NCI-H2171 treated with DMSO at 0.1 percent for 48 hours (cell line): Measurements from ENCODE around the gene GID8.
A peak's percentile ranks its signal among the peaks of the same experiment; 100 is the strongest.

Experiments used
- DNase-seq: peaks from one replicate; lab custom pipeline; 2025; lab: John Stamatoyannopoulos, UW

Gene GID8

DNA sequence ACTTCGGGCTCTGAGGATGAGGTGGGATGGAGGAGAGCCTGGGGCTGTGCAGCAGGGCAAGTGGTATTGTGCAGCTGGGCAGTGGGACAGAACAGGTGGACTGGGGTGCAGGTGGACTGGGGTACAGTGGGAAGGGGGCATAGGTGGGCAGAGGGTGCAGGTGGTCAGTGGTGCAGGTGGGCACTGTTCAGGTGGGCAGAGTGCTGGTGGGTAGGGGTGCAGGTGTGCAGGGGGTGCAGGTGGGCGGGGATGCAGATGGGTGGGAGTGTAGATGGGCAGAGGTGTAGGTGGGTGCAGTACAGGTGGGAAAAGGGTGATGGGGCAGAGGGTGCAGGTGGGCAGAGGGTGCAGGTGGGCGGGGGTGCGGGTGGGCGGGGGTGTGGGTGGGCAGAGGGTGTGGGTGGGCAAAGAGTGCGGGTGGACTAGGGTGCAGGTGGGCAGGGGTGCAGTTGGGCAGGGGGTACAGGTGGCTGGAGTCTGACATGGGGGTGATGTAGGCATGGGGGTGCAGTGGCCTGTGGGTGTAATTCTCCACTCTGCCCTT is 48.4 kb downstream of the GID8 start:
- DNase-seq = no peak

DNA sequence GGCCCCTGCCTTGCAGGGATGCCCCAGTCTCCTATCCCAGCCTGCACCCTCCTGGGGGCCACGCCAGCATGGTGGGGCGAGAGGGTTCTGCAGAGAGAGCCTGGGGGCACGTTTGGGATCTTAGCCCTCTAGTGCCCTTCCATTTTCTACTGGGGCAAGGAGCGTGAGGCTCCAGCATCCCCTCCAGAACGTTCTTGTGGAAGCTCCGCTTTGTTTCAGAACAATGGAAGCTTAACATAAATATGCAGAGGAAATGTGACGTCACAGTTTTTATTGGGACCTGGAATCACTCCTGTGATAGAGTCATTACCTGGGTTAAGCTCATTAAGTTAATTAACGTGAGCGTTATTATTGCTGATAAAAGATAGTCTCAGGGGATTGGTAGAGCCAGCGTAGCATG is 49.2 kb downstream of the GID8 start:
- DNase-seq = no peak

DNA sequence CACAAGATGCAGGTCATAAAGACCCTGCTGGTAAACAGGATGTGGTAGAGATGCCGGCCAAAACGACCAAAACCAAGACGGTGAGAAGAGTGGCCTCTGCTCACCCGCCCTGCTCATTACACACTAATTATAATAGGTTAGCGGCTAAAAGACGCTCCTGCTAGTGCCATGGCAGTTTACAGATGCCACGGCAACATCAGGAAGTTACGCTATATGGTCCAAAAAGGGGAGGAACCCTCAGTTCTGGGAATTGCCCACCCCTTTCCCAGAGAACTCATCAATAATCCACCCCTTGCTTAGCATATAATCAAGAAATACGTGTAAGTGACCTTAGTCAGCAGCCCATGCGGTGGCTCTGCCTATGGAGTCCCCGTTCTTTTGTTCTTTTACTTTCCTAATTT is 51.3 kb downstream of the GID8 start:
- DNase-seq = no peak

DNA sequence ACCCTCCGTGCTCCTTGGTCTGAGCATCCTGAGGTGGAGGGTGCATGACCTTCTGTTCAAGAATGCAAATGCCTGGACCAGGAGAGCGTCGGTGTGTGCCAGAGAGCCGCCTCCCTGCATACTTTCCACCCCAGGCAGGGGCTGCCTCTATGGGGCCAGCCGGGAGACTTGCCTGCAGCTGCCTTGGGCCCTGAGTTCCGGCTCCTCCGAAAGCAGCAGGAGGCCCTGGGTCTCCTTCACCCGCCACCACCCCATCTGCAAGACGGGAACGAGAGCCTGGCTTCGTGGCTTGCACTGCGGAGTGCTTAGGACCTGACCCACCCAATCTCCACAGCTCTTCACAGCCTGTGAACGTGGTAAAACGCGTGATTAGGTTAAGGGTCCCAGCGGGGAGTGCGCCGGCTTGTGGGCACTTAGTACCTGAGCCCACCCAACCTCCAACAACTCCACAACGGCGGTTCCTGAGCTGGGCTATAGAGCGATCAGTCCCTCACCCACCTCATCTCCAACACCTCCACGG is 52.4 kb downstream of the GID8 start:
- no peak for DNase-seq

DNA sequence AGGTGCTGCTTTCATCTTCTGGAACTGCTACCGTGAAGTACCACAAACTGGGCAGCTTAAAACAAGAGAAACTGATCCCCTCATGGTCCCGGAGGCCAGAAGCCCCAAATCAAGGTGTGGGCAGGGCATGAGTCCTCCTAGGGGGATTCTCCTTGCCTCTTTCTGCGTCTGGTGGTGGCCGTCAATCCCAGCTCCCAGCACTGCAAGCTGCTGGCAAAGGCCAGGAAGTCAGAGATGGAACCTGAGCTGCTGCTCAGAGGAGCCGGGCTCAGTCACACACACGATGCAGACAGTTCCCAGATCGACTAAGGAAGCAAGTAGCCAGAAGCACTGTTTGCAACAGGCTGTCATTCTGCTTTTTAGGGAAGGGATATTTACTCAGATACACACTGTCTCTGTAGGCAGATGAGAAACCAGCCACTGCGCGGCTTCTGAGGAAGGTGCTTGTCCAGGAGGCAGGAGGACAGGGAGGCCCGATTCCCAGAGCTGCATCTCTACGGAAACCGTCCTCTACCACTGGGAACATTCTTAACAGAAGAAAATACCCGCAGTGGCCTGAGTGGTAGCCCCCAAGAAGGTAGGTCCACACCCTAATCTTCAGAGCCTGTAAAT is 53.4 kb downstream of the GID8 start:
- DNase-seq = no peak

DNA sequence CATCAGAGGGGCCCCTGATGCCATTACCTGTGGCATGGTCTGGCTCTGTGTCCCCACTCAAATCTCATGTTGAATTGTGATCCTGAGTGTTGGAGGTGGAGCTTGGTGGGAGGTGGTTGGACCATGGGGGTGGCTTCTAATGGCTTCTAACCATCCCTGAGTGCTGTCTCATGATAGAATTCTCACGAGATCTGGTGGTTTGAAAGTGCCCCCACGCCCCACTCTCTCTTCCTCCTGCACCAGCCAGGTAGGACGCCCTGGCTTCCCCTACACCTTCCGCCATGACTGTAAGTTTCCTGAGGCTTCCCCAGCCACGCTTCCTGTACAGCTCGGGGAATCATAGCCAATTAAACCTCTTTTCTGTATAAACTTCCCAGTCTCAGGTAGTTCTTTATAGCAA is 53.9 kb downstream of the GID8 start:
- DNase-seq = no peak

DNA sequence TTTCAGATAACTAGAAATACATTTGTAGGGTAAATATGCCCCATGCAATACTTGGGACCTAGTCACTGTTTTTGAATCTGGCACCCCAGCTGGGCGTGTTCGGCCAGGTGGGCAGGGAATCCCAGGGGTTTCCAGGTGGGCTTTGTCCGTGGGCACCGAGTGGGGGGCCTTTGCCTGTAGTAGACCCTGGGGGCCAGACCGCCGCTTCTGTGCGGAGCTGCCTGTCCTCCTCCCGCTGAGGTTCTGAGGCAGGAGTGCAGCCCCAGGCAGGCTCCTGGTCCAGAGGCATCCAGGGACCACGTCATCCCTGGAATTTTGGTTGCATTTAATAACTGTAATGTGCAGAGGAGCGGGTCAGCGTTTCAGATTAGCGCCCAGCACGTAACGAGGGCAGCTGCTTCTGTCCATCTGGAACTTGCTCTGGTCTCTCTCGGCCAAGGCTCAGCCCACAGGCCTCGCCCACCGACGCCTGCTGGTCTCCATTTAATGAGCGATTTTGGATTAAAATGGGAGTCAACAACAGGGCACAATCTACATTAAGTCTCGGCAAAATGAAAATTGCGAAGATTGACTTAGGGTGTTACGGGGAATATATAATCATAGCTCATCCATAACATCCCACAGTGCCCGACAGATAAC is 56.0 kb downstream of the GID8 start:
- DNase-seq = no peak

DNA sequence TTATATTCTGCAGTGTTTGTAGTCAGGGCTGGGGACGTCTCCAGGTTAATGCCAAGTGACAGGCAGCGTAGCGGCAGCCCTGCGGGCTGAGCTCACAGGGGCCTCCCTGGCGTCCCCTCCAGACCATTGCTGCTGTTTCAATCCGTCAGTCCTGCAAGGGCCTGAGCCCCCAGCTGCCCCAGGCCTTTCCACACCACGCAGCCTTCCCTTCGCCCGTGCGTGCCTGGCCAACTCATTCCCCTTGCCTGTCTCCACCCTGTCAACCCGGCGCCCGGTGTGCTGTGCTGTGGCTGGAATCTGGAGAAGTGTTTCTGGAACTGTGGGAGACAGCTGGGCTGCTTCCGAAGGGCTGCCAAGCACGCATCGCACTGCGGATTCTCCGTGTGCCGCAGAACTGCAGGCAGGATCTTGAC is 56.9 kb downstream of the GID8 start:
- DNase-seq = no peak

DNA sequence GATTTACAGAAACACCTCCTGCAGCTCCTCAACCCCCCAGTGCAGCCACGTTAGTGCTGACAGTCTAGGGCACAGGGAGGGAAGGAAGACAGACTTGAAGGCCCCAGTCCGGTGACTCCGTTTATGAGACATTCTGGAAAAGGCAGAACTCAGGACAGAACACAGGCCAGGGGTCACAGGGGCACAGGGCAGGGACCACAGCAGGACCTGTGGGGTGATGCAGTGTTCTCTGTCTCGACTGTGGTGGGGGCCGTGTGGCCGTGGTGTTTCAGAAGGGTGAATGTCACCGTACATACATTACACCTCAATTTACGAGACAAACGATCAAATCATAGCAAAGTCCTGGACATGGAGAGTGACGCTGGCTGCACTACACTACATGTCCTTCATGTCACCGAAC is 57.5 kb downstream of the GID8 start:
- DNase-seq = no peak

DNA sequence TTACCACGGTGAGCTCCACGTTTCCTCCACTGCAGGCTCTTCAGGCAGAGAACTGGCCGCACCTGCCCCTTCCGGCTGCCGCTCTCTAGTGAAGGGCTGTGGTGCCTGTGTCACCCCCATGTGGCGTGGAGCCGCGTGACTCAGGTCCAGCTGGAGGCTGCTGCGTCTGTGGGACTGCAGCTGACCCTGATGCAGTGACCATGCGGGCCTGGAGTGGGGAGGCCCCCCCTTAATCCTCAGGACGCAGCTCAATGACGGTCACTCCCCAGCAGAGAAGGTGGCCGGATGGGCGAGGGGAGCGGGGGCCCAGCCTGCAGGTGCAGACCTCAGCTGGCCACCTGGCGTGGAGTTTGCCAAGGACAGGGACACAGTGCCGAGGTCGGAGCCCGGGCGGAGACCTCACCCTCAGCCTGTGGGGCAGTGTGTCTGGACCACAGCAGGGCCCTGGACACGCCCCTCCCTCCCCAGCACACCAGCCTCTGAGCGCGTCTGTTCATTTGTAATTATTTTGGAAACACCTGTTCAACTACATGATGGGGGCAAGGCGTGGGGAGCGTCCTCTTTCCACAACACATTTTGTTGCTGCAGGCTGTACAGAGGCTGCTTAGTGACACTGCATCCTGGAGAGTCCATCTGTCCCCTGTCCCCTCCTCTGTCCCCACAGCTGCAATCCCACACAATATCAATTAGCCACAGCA is 58.1 kb downstream of the GID8 start:
- peak; percentile 51 for DNase-seq

DNA sequence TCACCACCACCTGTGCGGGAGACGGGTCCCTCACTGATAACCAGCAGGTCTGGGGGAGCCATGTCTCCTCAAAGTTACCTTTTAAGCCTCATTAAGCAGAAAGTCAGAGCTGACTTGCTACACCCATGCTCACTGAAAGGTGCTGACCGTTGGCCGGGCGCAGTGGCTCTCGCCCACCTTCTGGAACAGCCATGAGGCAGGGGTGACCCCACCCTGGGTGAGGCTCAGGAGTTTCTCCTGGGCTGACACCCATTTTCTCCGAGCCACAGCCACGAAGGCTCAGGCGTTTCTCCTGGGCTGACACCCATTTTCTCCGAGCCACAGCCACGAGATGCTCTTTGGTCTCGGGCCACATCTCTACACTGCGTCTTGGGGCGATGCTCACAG is 58.6 kb downstream of the GID8 start:
- DNase-seq = no peak

DNA sequence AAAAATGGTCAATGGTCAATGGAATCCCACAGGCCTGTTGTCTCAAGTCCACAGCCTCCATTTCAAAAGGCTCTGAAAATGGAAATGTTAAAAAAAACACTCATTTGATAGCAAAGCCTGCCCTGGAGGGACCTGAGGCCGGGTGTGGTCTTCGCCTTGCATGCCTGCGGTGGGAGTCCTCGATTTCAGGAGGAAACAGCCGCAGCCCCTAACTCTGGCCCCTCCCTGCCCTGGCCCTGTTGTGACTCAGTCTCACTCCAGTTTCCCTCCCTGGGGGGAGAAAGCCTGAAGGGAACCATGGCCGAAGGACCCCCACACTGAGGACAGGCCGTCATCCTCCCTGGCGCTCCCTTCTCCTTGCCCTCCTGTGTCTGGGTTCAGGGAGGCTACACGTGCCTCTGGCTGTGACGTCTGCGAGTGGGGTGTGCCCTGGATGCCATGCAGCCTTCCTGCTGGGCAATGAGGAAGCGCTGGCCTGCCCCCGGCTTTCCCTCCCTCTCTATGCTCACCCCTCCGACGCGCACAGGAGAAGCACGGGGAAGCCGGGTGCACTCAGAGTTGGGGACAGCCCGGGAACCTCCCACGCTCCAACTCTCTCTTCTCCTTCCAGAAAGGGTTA is 59.6 kb downstream of the GID8 start:
- DNase-seq = no peak
